HG02852 (cell line): Measurements from ENCODE around the gene RAB1B.
"Not testable (repeated sequence)": the region's sequence is repeated elsewhere in the genome, so short reads cannot be mapped to it uniquely, and the experiment has no call there.

ENCODE experiments used
- ATAC-seq: cut with Tn5 transposase; IDR thresholded peaks from one replicate; pipeline ENCODE4 v1.9.1; 2021; ENCODE audit warnings: mild to moderate bottlenecking, moderate library complexity; ENCODE audit not compliant: unreplicated experiment

Gene RAB1B

DNA sequence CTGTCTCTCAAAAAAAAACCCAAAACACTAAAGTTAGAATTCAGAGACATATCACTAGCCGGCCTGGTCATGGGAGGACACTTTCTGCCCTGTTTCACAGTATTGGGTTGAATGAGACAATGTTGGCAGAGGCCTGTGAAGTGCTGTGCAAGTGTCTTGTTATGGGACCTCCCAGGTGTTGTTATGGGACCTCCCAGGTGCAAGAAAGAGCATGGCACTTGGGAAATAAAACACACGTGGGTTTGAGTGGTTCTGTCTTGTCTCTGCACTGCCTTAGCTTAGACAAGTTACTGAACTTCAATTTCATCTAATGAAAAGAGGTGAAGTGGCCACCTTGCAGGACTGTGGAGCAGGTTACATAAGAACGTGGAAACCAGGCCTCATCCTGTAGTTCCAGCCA lies 28.9 kb upstream of the RAB1B start:
- ATAC-seq, result no peak

DNA sequence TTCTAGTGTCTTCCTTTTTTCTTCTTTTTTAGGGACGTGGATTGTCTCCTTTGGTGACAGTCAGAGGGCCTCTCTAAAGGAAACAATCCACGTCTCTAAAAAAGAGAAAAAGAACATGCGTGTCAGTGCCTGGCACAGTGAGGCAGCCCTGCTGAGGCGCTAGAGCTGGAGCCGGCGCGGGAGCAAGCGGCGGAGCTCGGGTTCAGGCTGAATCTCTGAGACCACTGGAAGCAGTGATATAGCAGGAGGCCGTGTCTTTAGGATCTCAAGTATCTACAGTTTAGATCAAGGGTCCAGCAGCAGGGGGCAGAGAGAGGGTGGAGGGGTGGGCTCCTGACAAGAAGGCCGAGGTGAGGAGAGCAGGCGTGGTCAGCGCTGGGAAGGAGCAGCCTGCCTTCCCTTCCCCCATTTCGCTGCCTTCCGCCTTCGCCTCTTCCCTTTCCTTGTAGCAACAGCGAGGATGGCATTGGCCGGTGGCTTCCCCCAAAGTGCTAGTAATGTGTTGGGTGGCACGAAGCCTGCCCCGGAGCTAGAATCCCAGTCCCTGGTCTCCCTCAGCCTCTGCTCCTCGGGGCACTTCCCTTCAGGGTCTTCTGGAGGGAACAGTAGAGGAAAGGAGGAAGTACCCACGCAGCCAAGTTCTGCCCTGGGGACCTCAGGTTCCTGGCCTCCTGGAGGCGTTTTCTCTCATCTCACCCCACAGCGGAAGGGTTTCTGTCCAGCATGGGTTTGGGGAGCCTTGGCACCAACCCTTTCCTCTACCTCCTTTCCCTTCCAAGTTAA lies 28.2 kb upstream of the RAB1B start:
- no peak for ATAC-seq

DNA sequence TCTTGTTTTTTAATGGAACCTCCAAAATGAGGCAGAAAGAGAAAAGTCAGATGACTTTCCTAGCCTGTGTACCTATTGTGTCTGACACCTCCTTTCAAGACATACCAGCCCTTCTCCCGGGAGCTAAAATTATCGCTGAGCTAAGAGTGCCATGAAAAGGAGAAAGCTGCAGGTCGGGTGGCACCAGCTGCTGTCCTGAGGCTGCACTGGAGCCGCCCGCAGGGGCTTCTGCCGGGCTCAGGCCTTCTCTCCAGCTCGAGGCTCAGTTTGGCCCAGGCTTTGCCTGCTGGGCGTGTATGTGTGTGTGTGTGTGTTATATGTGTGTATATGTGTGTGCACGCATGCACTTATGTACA lies 27.7 kb upstream of the RAB1B start:
- no peak for ATAC-seq

DNA sequence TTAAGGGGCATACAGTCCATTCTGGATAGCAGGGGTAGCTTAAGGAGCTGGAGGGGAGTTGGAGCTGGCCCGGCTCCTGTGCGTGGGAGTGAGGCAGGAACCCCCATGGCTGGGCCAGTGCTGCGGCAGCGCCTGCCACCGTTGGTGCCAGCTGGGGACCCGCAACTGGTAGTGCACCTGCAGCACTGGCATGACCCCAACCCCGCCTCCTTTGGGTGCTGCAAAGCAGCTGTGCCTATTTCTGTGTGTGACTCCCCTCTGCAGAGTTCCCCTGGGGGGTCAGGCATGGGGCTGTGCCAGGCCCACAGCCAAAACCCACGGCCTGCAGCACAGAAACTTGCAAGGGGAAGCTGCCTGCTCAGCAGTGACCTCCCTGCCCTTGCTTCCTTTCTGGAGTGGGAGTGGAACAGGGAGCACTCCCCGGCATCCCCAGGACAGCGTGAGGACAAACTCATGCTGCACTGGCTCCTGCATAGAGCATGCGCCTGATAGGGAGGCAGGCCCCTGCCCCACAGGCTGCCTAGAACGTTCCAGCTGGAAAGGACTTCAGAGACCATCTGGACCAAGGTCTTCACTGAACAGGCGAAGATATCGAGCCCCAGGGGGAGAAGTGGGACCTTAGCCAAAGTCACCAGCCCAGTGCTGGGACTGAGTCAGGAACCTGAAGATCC lies 26.2 kb upstream of the RAB1B start:
- ATAC-seq, result no peak

DNA sequence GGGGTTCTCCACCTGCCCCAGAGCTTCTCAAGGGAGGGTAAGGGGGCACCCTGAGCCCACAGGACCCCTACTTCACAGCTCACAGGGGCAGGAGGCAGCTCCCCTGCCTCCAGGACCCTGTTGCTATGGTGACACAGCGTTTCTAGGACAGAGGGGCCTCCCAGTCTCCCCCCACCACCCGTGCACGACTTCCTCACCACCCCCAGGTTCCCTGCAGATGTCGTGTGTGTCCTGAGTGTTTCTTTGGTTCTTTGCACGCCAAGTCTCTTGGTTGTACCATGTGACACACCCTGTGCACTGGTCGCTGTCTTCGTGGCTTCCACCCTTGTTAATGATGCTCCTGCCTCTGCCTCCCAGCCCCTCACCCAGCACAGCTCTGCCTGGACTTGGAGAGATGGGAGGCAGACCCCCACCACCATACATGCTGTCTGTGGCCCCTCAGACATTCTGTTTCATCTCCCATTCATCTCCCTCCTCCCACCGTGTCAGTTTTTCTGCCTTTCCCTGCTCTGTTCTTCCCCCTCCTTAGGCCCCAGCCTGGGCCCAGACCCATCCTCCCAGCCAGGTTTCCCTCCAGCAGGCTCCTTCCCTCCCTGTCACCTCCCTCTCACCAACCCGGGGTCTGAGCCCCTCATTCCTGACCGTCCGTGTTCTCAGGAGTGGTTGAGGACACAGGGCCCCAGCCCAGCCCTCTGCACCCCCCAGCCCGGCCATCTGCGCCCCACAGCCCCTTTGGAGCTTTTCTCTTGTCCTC lies 24.5 kb upstream of the RAB1B start:
- ATAC-seq, result no peak

DNA sequence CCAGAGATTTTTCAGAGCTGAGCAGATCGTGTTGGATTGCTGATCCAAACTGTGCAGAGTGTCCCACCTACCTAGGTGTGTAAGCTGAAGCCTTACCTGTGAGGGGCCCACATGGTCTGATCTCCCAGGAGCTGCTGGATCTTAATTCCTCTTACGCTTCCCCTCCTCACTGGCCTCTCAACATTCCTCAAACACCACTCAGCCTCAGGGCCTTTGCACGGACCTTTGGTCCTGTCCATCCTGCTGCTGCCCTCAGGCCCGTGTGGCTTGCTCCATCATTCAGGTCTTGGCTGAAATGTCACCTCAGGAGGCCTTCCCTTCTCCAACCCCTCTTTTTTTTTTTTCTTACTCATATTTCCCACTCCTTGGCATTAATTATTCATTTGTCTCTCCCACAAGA lies 21.1 kb upstream of the RAB1B start:
- no peak for ATAC-seq

DNA sequence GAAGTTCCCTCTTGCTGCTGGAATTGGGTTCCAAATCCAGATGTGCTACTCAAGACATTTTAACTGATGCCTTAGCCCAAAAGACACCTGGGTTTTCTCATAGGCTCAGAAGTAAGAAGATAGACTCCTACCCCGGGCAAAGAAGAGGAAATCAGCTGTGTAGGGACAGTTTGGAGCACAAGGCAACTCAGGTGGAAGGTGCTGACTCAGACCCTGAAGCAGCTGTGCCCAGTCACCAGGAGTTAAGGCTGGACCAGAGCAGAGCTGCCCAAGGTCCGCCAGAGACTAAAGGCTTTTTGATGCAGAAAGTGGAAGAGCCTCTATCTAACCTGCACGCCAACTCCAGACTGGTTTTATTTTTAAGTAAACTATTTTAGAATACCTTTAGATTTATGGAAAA lies 20.6 kb upstream of the RAB1B start:
- no peak for ATAC-seq

DNA sequence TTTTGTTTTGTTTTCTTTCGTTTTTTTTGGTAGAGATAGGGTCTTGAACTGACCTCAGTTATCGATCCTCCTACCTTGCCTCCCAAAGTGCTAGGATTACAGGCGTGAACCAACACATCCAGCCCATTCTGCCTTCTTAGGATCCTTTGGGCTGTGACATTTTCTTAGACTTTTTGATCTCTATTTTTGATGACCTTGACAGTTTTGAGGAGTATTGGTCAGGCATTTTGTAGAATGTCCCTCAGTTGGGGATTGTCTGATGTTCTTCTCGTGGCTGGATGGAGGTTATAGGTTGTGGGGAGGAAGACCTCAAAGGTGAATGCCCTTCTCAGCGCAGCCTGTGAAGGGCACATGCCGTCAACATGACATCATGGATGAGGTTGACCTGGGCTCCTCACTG lies 19.5 kb upstream of the RAB1B start:
- no peak for ATAC-seq

DNA sequence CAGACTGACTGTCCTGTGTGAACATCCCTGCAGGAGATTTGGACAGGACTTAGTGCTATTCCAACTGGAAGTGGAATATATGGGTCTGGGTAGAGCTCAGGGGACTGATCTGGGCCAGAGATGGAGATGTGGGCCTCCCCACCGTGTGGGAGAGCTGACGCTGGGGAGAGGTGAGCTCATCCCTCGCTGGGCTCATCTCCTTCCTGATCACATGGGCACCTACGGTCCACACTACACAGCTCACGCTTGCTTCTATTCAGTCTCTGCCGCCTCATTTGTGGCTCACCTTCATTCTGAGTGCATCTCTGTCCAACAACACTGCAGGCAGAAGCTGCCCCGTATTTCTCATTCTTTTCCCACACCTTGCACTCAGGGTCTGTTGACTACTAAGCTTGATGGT lies 16.6 kb upstream of the RAB1B start:
- no peak for ATAC-seq

DNA sequence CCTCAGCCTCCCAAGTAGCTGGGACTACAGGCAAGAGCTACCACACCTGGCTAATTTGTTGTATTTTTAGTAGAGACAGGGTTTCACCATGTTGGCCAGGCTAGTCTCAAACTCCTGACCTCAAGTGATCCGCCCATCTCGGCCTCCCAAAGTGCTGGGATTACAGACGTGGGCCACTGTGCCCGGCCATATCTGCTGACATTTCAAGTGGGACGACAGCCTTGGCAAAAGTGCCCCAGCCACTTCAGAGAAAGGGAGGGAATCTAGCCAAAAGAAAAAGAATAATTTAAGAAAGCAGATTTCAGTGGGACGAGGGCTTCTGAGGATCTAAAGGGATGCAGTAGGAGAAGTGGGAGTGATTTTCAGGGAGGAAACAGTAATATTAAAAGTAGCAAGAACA lies 15.4 kb upstream of the RAB1B start:
- not testable (repeated sequence) for ATAC-seq

DNA sequence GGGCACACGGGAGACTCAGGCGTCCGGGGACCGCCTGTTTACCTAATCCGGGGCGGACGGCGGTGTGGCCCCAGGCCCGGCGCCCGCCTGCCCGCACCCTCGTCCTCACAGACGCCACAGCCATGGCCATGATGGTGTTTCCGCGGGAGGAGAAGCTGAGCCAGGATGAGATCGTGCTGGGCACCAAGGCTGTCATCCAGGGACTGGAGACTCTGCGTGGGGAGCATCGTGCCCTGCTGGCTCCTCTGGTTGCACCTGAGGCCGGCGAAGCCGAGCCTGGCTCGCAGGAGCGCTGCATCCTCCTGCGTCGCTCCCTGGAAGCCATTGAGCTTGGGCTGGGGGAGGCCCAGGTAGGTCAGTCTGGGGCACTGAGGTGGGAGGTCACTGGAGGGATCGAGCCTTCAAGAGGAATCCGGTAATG lies 10.0 kb upstream of the RAB1B start:
- ATAC-seq, result no peak

DNA sequence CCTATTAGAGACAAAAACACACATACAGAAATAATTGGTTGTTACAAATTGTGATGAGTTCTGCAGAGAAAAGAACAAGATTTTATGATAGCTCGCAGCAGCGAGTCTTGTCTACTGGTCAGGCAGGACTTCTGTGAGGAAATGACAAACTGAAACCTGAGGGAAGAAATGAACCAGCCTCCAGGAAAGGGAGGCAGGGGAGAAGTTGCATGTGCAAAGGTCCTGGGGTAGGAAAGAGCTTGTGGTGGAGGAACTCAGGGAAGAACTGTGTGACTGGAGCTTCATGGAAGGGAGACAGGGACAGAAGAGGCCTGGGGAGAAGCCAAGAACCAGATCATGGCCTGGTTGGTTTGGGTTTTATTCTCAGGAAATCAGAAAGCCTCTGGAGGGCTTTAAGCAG lies 9.2 kb upstream of the RAB1B start:
- no peak for ATAC-seq

DNA sequence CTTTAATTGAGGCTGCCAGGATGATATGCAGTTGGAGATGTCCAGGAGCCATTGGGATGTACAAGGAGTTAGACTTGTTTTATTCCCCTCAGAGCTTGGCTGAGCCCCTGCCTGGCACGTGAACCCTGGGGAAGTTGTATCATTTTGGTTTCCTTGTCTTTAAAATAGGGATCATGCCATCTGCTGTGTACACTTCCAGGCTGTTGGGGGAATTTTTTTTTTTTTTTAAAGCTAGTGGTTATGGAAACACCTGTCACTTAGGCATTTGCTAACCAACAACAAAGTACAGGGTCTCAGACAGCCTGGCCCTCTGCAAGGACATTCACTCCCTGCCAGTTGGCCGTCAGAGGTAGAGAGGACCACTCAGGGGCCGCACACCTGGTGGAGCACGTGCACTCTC lies 8.5 kb upstream of the RAB1B start:
- no peak for ATAC-seq

DNA sequence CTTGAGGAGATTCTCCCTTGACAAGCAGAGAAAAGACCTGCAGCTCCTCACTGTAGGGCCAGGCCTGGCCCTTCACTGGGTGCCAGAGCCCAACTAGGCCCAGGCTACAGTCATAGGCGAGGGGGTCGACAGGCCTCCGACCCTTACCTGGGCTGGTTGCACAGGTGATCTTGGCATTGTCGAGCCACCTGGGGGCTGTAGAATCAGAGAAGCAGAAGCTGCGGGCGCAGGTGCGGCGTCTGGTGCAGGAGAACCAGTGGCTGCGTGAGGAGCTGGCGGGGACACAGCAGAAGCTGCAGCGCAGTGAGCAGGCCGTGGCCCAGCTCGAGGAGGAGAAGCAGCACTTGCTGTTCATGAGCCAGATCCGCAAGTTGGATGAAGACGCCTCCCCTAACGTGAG lies 6.9 kb upstream of the RAB1B start:
- ATAC-seq, result no peak

DNA sequence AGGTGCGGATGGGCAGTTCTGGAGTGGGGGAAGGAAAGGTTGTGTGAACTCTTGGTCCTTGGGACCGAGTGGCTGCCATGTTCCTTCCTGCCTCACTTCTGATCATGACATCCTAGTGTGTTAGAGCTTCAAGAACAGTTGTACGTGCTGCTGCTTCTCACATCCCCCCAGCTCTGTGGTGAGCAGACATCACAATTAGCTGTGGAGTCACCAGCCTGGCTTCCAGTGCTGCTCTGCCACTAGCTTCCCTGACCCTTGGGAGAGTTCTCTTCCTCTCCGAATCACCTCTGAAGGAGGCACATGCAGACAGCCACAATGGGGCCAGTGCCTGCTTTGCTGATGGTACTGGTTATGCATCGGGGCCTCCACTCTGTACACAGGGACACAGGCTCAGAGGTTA lies 6.2 kb upstream of the RAB1B start:
- ATAC-seq, result no peak

DNA sequence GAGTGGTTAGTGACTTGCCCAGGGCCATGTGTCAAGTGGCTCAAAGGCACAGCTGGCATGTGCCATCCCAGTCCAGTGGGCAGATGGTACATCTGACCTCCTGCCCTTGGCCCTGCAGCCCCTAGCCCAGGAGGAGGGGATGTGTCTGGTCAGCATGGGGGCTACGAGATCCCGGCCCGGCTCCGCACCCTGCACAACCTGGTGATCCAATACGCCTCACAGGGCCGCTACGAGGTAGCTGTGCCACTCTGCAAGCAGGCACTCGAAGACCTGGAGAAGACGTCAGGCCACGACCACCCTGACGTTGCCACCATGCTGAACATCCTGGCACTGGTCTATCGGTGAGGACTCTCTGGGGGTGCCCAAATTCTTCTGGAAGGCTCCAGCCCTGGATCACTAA lies 5.7 kb upstream of the RAB1B start:
- ATAC-seq, result no peak

DNA sequence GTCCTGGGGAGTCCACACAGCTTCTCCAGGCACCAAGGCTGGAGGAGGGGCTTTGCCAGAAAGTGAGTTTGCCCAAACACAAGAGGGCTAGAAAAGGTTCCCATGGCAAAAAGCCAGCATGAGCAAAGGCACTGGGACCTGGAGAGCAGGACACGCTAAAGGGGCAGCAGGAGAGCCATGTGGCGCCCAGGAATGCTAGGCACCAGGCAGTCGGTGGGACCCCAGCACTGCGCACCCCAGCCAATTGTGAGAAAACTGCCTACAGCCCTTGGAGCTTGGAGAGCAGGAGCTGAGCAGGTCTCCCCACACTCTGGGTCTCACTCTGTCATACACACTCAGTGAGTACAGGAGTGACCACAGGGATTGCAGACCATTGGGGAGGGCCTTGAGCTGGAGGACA lies 5.2 kb upstream of the RAB1B start:
- ATAC-seq, result no peak

DNA sequence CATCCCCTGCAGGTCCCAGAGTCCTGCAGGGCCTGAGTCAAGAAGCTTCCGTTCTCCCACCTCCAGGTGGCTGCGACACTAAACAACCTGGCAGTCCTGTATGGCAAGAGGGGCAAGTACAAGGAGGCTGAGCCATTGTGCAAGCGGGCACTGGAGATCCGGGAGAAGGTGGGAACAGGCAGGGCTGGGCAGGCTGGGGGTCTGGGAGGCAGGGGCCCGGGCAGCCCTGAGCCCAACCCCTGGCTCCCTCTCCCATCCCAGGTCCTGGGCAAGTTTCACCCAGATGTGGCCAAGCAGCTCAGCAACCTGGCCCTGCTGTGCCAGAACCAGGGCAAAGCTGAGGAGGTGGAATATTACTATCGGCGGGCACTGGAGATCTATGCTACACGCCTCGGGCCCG lies 4.7 kb upstream of the RAB1B start:
- no peak for ATAC-seq

DNA sequence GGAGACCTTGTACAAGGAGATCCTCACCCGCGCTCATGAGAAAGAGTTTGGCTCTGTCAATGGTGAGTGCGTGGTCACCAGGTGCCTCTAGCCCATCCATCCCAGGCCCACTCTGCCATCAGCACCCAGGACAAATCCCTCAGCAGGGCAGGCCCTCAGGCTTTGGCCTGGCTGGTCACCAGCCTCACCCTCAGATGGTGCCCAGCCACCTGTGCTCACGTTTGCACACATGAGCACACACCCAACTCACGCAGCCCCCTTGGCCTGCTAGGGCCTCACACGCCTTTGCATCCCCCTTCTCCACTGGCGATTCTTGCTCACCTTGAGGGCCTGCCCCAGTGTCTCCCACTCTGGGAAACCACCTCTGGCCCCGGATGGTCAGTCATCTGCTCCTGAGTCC lies 4.1 kb upstream of the RAB1B start:
- ATAC-seq, result no peak

DNA sequence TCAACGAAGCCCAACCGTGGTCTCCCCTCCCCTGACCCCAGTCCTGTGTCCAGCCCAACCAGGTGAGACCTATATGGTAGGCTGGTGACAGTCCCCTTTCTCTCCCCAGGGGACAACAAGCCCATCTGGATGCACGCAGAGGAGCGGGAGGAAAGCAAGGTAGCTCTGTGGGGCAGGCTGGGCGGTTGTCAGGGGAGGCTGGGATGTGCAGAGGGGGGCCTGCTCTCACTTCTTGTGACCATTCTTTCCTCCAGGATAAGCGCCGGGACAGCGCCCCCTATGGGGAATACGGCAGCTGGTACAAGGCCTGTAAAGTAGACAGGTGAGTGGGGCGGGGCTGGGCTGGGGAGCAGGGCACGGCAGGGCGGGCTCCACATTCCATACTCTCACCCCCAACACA lies 3.5 kb upstream of the RAB1B start:
- no peak for ATAC-seq

DNA sequence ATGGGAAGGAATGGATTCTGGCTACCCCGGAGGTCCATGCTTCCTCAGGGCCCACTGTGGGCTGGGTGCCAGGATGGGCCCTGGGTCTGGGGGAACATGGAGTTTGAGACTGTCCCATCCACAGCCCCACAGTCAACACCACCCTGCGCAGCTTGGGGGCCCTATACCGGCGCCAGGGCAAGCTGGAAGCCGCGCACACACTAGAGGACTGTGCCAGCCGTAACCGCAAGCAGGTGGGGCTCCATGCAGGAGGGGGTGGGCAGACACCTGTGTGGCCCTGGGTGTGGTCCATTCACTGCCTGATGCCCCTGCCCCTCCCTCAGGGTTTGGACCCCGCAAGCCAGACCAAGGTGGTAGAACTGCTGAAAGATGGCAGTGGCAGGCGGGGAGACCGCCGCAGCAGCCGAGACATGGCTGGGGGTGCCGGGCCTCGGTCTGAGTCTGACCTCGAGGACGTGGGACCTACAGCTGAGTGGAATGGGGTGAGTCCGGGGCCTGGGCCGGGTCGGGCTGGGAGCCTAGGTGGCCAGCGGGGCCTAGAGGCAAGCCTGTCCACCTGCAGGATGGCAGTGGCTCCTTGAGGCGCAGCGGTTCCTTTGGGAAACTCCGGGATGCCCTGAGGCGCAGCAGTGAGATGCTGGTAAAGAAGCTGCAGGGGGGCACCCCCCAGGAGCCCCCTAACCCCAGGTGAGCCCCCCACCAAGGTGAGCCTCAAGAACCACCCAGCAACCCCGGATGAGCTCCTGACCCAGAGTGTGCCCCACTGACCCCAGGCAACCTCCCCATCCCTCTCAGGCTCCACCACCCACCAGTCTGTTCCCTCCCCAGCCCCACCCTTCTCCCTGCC lies 2.7 kb upstream of the RAB1B start:
- ATAC-seq, result no peak
